Measurements from ENCODE around the gene OSBP2. TPM values are rescaled to one million over a fixed set of nuclear protein-coding genes. Genes with fewer than 3 reads are reported as not detected.

Gene OSBP2
- total and polyA plus RNA-seq, 9 donors = 1.3 to 5.1 (median 1.4) TPM

GRCh38 chr22:30941363-30941740, 246.7 kb downstream of the OSBP2 start:
- Histone ChIP-seq H3K27me3 (no peaks in the 10 kb centered on the region), H3K4me3 (no peak overlapping the region), H3K9me3 (no peaks in the 10 kb centered on the region), H3K27ac (no peak overlapping the region), H3K36me3 (no peaks in the 10 kb centered on the region), H3K4me1 (ENCODE audit: insufficient read depth) (no peaks in the 10 kb centered on the region)
- intact Hi-C loops (cut with DNase I) = no loop called here
- DNase-seq = no peak
- 95 to 96% (median 95%) methylated on average over 11 of the region's 11 CpGs for WGBS, 3 donors
- no peak for TF ChIP-seq POLR2A (IDR thresholded peaks at IDR 0.05)
- TF ChIP-seq EP300 (IDR thresholded peaks at IDR 0.05) = no peak

GRCh38 chr22:30943368-30943767, 248.7 kb downstream of the OSBP2 start:
- Histone ChIP-seq H3K9me3 (no peaks in the 10 kb centered on the region), H3K27ac (no peak overlapping the region), H3K4me3 (no peak overlapping the region), H3K4me1 (ENCODE audit: insufficient read depth) (no peaks in the 10 kb centered on the region), H3K36me3 (no peaks in the 10 kb centered on the region), H3K27me3 (no peaks in the 10 kb centered on the region)
- intact Hi-C loops (cut with DNase I) = no loop called here
- DNase-seq = no peak
- no peak for TF ChIP-seq POLR2A (IDR thresholded peaks at IDR 0.05)
- no peak for TF ChIP-seq EP300 (IDR thresholded peaks at IDR 0.05)
- TF ChIP-seq CTCF (IDR thresholded peaks at IDR 0.05) = no peak
- WGBS, 3 donors = 62 to 81% (median 71%) methylated on average over 3 of the region's 3 CpGs

- WGBS, 3 donors = 92 to 94% (median 93%) methylated on average over 4 of the region's 4 CpGs
- H3K36me3 ChIP-seq = no peaks in the 10 kb centered on the region
- H3K27ac ChIP-seq = no peak overlapping the region
These were observed 250.3 kb downstream of the OSBP2 start for GRCh38 chr22:30944986-30945385.

GRCh38 chr22:30945653-30946052, 251.0 kb downstream of the OSBP2 start:
- TF ChIP-seq CTCF (IDR thresholded peaks at IDR 0.05) = no peak
- no peak for TF ChIP-seq EP300 (IDR thresholded peaks at IDR 0.05)
- TF ChIP-seq POLR2A (IDR thresholded peaks at IDR 0.05) = no peak
- H3K9me3 ChIP-seq = no peaks in the 10 kb centered on the region
- DNase-seq = no peak
- intact Hi-C loops (cut with DNase I) = loop anchor here (2.0 to 5.0 kb wide), 5 partner anchors 137 to 207 kb away; partner anchors contain the start of genes PLA2G3 (in 1 of the 4) and SMTN (in 1 of the 4)
- H3K4me1 ChIP-seq (ENCODE audit: insufficient read depth) = no peaks in the 10 kb centered on the region
- no peak overlapping the region for H3K4me3 ChIP-seq
- H3K27me3 ChIP-seq = no peaks in the 10 kb centered on the region
- no peaks in the 10 kb centered on the region for H3K36me3 ChIP-seq
- H3K27ac ChIP-seq = no peak overlapping the region
- 89 to 92% (median 91%) methylated on average over 2 of the region's 2 CpGs for WGBS, 3 donors

More at GRCh38 chr22:30944986-30945385, 250.3 kb downstream of the OSBP2 start:
- no peak for DNase-seq
- intact Hi-C loops (cut with DNase I) = loop anchor here (5.0 kb wide), 4 partner anchors 137 to 207 kb away; partner anchors contain the start of genes PLA2G3 (in 1 of the 4) and SMTN (in 1 of the 4)
- TF ChIP-seq CTCF (IDR thresholded peaks at IDR 0.05) (no peak), POLR2A (IDR thresholded peaks at IDR 0.05) (no peak), EP300 (IDR thresholded peaks at IDR 0.05) (no peak)
- Histone ChIP-seq H3K9me3 (no peaks in the 10 kb centered on the region), H3K27me3 (no peaks in the 10 kb centered on the region), H3K4me3 (no peak overlapping the region), H3K4me1 (ENCODE audit: insufficient read depth) (no peaks in the 10 kb centered on the region)

- Histone ChIP-seq H3K27me3 (no peaks in the 10 kb centered on the region), H3K27ac (no peak overlapping the region), H3K4me3 (no peak overlapping the region), H3K36me3 (no peaks in the 10 kb centered on the region), H3K4me1 (ENCODE audit: insufficient read depth) (no peaks in the 10 kb centered on the region), H3K9me3 (no peaks in the 10 kb centered on the region)
- TF ChIP-seq CTCF (IDR thresholded peaks at IDR 0.05) = no peak
- TF ChIP-seq EP300 (IDR thresholded peaks at IDR 0.05) = no peak
- TF ChIP-seq POLR2A (IDR thresholded peaks at IDR 0.05) = no peak
- intact Hi-C loops (cut with DNase I) = loop anchor here (2.0 to 5.0 kb wide), 5 partner anchors 136 to 206 kb away; partner anchors contain the start of genes PLA2G3 (in 1 of the 4) and SMTN (in 1 of the 4)
- no peak for DNase-seq
- WGBS, 3 donors = 70 to 84% (median 77%) methylated on average over 7 of the region's 7 CpGs
These were observed 251.7 kb downstream of the OSBP2 start for GRCh38 chr22:30946354-30946753.
